GM20431 (cell line): ENCODE data around the gene ATXN1.
"Not testable (repeated sequence)": the region's sequence is repeated elsewhere in the genome, so short reads cannot be mapped to it uniquely, and the experiment has no call there.

Experiments used
- in situ Hi-C: fragments of 300-500 bp; cut with MseI, MboI; formaldehyde crosslinking; loops from one replicate; pipeline ENCODE4 v1.15.0; 2020; ENCODE audit warnings: low sequenced_read_pairs; ENCODE audit not compliant: unreplicated experiment

Gene ATXN1

GRCh38 chr6:16267428-16268263 lies 493.6 kb downstream of the ATXN1 start:
- in situ Hi-C loops, result no loop called here

DNA sequence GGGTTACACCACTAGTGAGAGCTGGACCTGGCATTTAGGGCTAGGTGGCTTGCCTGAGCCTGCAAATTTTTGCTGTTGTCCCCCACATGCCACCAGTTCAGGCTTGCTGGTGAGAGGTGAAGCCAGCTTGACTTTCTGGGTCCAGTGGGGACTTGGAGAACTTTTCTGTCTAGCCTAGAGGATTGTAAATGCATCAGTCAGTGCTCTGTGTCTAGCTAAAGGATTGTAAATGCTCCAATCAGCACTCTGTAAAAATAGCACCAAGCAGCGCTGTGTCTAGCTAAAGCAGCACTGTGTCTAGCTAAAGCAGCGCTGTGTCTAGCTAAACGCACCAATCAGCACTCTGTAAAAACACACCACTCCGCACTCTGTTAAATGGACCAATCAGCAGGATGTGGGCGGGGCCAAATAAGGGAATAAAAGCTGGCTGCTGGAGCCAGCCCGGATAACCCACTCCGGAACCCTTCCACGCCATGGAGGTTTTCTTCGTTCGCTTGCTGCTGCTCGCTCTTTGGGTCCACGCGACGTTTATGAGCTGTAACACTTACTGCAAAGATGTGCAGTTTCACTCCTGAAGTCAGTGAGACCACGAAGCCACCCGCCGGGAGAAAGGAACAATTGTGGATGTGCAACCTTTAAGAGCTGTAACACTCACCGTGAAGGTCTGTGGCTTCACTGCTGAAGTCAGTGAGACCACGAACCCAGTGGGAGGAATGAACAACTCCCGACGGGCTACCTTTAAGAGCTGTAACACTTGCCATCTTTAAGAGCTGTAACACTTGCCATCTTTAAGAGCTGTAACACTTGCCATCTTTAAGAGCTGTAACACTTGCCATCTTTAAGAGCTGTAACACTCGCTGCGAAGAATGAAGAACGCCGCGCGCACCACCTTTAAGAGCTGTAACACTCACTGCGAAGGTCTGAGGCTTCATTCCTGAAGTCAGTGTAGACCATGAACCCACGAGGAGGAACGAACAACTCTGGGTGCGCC lies 495.6 kb downstream of the ATXN1 start:
- in situ Hi-C loops, result no loop called here

GRCh38 chr6:16264785-16265184 lies 496.5 kb downstream of the ATXN1 start:
- in situ Hi-C loops, result no loop called here

DNA sequence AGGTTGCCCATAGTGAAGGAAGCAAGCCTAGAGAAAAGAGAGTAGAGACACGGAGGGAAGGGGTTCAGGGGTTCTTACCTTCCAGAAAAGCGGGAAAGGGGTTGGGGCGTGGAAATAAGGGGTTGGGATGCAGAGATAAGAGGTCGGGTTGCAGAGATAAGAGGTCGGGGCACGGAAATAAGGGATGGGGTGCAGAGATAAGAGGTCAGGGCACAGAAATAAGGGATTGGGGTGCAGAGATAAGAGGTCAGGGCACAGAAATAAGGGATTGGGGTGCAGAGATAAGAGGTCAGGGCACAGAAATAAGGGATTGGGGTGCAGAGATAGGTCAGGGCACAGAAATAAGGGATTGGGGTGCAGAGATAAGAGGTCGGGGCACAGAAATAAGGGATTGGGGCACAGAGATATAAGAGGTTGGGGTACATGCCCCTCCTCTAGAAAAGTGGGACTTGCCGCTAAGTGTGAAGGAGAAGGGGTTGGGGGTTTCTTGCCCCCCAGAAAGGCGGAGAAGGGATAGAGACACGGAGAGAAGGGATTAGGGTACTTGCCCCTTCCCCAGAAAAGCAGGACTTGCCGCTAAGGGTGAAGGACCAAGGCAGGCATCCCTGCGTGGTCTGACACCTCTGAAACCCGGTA lies 497.7 kb downstream of the ATXN1 start:
- in situ Hi-C loops, result not testable (repeated sequence)

- in situ Hi-C loops, result not testable (repeated sequence)
These were observed 498.5 kb downstream of the ATXN1 start for GRCh38 chr6:16262773-16263172.

- in situ Hi-C loops, result not testable (repeated sequence)
These were observed 500.7 kb downstream of the ATXN1 start for GRCh38 chr6:16260602-16261001.

DNA sequence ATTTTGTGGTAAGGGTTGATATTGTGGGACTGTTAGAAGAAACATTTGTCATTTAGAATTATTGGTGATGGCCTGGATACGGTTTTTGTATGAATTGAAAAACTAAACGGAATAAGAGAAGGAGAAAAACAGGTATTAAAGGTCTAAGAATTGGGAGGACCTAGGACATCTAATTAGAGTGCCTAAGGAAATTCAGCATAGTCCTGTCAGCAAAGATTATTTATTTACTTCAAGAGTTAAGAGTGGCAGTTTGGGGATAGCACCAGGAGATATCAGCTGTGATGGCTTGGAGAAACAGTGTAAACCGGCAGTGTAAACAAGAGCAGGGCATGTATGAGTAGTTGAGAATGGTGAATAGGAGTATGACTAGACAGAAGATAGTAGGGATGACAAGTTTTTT lies 501.7 kb downstream of the ATXN1 start:
- in situ Hi-C loops, result not testable (repeated sequence)

DNA sequence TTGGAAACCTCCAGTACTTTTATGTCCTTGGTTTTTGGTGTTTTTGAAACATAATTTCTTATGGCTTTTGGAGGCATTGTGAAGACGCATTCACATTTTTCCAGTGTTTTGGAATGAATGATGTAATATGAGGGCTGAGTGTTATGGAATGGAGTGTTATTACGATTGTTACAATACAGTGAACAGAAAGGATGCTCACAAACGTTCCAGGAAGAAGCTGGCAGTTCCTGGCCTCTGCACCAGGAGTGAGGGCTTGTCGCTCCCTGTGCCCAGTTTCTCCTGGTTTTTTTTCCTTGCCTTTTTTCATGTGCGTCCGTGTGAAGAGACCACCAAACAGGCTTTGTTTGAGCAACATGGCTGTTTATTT lies 502.6 kb downstream of the ATXN1 start:
- in situ Hi-C loops, result no loop called here

GRCh38 chr6:16257999-16258708 lies 503.1 kb downstream of the ATXN1 start:
- in situ Hi-C loops, result no loop called here

- in situ Hi-C loops, result no loop called here
These were observed 504.5 kb downstream of the ATXN1 start for GRCh38 chr6:16256781-16257180.

- in situ Hi-C loops, result no loop called here
These were observed 506.7 kb downstream of the ATXN1 start for GRCh38 chr6:16254535-16254934.

- in situ Hi-C loops, result no loop called here
These were observed 507.7 kb downstream of the ATXN1 start for GRCh38 chr6:16253399-16254144.

DNA sequence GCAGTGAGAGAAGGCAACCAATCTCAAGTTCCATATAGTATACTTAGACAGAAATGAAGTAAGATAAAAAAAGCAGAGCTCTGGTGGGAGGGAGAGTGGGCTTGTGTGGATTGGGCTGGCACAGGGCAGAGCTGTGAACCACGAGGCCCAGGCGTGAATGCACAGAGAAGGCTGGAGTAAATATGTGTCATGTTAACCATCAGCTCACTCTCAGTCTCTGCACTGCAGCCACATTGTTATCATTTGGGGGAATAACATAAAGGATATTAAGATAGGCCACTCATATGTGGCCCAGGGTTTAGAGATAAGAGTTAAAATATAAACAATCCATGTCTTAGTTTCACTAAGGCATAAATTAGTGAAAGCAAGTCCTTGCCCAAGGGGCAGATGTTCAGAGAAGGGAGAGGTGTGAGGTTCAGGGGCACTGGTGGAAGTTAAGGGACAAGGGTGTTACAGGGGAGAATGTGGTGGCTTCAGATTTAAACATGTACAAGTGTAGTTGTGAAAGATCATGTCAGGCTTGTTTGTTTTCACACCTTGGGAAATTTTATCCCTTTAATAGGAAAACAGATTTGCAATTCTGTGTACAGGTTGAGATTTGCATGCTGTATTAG lies 508.5 kb downstream of the ATXN1 start:
- in situ Hi-C loops, result no loop called here

DNA sequence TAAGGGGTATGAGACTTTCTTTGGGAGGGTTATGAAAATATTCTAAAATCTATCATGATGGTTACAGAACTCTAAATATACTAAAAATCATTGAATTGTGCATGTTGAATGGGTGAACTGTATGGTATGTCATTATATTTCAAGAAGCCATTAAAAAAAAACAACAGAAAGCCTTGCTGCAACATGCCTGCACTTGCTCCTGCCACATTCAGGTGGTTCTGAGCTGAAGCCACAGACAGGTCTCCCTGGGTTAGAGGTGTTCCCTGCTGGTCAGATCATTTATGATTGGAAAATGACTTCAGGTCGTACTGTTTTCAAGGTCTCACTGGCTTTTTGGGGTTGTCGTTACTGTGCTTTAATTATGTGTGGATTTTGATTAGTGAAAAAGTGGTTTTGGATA lies 509.6 kb downstream of the ATXN1 start:
- in situ Hi-C loops, result no loop called here

- in situ Hi-C loops, result no loop called here
These were observed 511.3 kb downstream of the ATXN1 start for GRCh38 chr6:16249971-16250370.
